Hepatocyte (in vitro differentiated cells): Measurements from ENCODE around the gene LIPC. TPM values are rescaled to one million over a fixed set of nuclear protein-coding genes. Genes with fewer than 3 reads are reported as not detected.
A peak's percentile ranks its signal among the peaks of the same experiment; 100 is the strongest.

Experiments used
- DNase-seq: peaks from one replicate; pipeline ENCODE4 v3.0.0-alpha.2; 2016; ENCODE audit warnings: low spot score
- H2AFZ ChIP-seq: fragments of 200-600 bp; sonication (generic); 2 replicates; pipeline ENCODE4 v1.6.0; 2016; ENCODE audit warnings: antibody characterized with exemption, mild to moderate bottlenecking
- H3K27ac ChIP-seq: fragments of 200-600 bp; sonication (generic); 2 replicates; pipeline ENCODE4 v1.5.1; 2016; ENCODE audit warnings: mild to moderate bottlenecking
- H3K27me3 ChIP-seq: fragments of 200-600 bp; sonication (generic); 2 replicates; pipeline ENCODE4 v1.6.1; 2016
- H3K36me3 ChIP-seq: fragments of 200-600 bp; sonication (generic); replicated peaks from 2 replicates; pipeline ENCODE4 v1.5.1; 2016; ENCODE audit warnings: low read depth; ENCODE audit not compliant: insufficient read depth
- H3K4me1 ChIP-seq: fragments of 200-600 bp; sonication (generic); 2 replicates; pipeline ENCODE4 v1.5.1; 2016; ENCODE audit warnings: mild to moderate bottlenecking, moderate library complexity; ENCODE audit not compliant: insufficient read depth
- H3K4me2 ChIP-seq: fragments of 200-600 bp; sonication (generic); 2 replicates; pipeline ENCODE4 v1.6.0; 2016
- H3K4me3 ChIP-seq: fragments of 200-600 bp; sonication (generic); 2 replicates; pipeline ENCODE4 v1.5.1; 2016; ENCODE audit warnings: mild to moderate bottlenecking
- H3K79me2 ChIP-seq: fragments of 200-600 bp; sonication (generic); 2 replicates; pipeline ENCODE4 v1.6.0; 2017; ENCODE audit warnings: mild to moderate bottlenecking
- H3K9me2 ChIP-seq: fragments of 200-600 bp; sonication (generic); replicated peaks from 2 replicates; pipeline ENCODE4 v1.6.0; 2017; ENCODE audit warnings: mild to moderate bottlenecking; ENCODE audit not compliant: insufficient read depth
- H3K9me3 ChIP-seq: fragments of 200-600 bp; sonication (generic); 2 replicates; pipeline ENCODE4 v1.5.1; 2016; ENCODE audit warnings: low read depth, mild to moderate bottlenecking
- H4K20me1 ChIP-seq: fragments of 200-600 bp; sonication (generic); 2 replicates; pipeline ENCODE4 v1.6.0; 2016; ENCODE audit warnings: mild to moderate bottlenecking; ENCODE audit not compliant: insufficient read depth, poor library complexity, severe bottlenecking
- EZH2 ChIP-seq: fragments of 200-600 bp; sonication (generic); IDR thresholded peaks from 2 replicates; pipeline ENCODE4 v1.6.1; 2016; ENCODE audit warnings: antibody characterized with exemption, mild to moderate bottlenecking, borderline replicate concordance
- EZH2phosphoT487 ChIP-seq: fragments of 200-600 bp; sonication (generic); IDR thresholded peaks from one replicate; pipeline ENCODE4 v1.6.1; 2018; ENCODE audit warnings: antibody characterized with exemption, mild to moderate bottlenecking, low read depth, moderate library complexity; ENCODE audit not compliant: unreplicated experiment, severe bottlenecking
- WGBS: methylation state at CpG from one replicate; pipeline ENCODE4 v1.1.6; 2016; ENCODE audit warnings: low lambda C conversion rate; ENCODE audit errors: missing lambda C conversion rate; 5-methylcytosine and 5-hydroxymethylcytosine counted together
- polyA plus RNA-seq: library from polyadenylated mRNA; unstranded; fragments of >200 nt; fragmentation: Nextera tagmentation; extraction: Ambion mirVana; gene quantifications from 2 replicates; pipeline ENCODE4 v1.2.1, GENCODE V29; 2016
- total RNA-seq: library from RNA; depleted of rRNA; stranded (reverse); fragments of >200 nt; gene quantifications from 2 replicates; pipeline ENCODE4 v1.2.3, GENCODE V29; 2014
- TF ChIP-seq, protein P1 (sequence below): fragments of 200-600 bp; sonication (generic); IDR thresholded peaks from 2 replicates; pipeline ENCODE4 v1.5.1; 2016; ENCODE audit warnings: antibody characterized with exemption, mild to moderate bottlenecking; ENCODE audit not compliant: poor library complexity

The LIPC gene
- total and polyA plus RNA-seq, 2 experiments from 2014 or later = 37.0 to 64.8 TPM

DNA sequence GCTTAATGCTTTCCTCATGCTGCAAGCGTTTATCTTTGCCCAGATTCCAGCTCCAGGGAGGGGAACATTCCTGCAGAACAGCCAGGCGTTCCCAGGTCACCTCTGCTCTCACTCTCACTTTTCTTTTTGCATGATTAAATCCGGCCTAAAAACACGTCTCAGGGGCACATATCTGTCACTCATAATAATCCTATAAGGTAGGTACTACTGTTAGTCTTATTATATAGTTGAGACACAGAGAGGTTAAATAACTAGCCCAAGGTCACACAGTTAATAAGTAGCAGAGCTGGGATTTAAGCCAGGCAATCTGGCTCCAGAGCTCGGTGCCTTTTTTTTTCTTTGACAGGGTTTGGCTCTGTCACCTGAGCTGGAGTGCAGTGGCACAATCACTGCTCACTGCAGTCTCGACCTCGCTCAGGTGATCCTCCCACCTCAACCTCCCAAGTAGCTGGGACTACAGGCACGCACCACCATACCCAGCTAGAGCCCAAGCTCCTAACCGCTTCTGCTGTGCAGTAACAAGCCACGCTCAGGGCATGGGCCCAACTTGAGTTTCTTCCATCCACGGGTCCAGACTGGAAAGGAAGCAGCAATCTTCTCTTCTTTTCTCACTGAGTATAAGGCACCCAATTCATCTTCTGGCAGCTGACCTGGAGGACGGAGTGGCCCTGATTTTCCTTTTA lies 96.5 kb downstream of the LIPC start:
- Histone ChIP-seq H3K4me2 (peak overlapping the region; percentile 24), H3K4me1 (peaks cover 11% of the 10 kb centered on the region), H3K79me2 (no peaks in the 10 kb centered on the region), H2AFZ (no peak overlapping the region), H3K27me3 (no peaks in the 10 kb centered on the region), H3K9me2 (no peaks in the 10 kb centered on the region), H3K36me3 (no peaks in the 10 kb centered on the region), H3K27ac (peak overlapping the region; percentile 56), H3K9me3 (no peaks in the 10 kb centered on the region), H3K4me3 (no peak overlapping the region), H4K20me1 (no peaks in the 10 kb centered on the region)
- 53% methylated on average over 12 of the region's 12 CpGs for WGBS
- peak; percentile 60 for DNase-seq
- TF ChIP-seq EZH2 (no peak), EZH2phosphoT487 (no peak)
- TF ChIP-seq, protein P1, sequence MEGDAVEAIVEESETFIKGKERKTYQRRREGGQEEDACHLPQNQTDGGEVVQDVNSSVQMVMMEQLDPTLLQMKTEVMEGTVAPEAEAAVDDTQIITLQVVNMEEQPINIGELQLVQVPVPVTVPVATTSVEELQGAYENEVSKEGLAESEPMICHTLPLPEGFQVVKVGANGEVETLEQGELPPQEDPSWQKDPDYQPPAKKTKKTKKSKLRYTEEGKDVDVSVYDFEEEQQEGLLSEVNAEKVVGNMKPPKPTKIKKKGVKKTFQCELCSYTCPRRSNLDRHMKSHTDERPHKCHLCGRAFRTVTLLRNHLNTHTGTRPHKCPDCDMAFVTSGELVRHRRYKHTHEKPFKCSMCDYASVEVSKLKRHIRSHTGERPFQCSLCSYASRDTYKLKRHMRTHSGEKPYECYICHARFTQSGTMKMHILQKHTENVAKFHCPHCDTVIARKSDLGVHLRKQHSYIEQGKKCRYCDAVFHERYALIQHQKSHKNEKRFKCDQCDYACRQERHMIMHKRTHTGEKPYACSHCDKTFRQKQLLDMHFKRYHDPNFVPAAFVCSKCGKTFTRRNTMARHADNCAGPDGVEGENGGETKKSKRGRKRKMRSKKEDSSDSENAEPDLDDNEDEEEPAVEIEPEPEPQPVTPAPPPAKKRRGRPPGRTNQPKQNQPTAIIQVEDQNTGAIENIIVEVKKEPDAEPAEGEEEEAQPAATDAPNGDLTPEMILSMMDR = no peak

DNA sequence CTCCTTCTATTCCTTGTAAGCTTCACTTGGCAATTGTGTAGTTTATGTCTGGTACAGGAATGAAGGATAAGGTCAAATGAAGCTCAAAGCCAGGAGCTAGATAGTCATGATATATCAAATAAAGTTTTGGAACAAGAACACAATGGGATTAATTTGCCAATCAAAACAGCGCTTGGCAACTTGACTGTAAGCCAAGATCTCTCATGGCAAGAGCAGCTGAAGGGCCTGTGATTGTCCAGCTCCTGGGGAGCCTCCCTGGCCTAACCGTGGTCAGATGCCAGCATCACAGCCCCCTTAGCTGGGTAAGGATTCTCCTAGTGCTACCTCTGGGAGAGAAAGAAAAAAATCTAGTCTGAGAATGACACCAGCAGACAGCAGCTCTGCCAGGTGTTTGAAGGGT lies 97.2 kb downstream of the LIPC start:
- Histone ChIP-seq H3K4me3 (no peak overlapping the region), H3K9me2 (no peaks in the 10 kb centered on the region), H4K20me1 (no peaks in the 10 kb centered on the region), H3K27me3 (no peaks in the 10 kb centered on the region), H3K36me3 (no peaks in the 10 kb centered on the region), H3K4me2 (no peak overlapping the region), H3K9me3 (no peaks in the 10 kb centered on the region), H3K79me2 (no peaks in the 10 kb centered on the region), H3K4me1 (peaks cover 11% of the 10 kb centered on the region), H2AFZ (no peak overlapping the region), H3K27ac (no peak overlapping the region)
- TF ChIP-seq EZH2 = no peak
- TF ChIP-seq EZH2phosphoT487 = no peak
- TF ChIP-seq, protein P1 = no peak
- WGBS = 95% methylated on average over 2 of the region's 2 CpGs
- DNase-seq = no peak

DNA sequence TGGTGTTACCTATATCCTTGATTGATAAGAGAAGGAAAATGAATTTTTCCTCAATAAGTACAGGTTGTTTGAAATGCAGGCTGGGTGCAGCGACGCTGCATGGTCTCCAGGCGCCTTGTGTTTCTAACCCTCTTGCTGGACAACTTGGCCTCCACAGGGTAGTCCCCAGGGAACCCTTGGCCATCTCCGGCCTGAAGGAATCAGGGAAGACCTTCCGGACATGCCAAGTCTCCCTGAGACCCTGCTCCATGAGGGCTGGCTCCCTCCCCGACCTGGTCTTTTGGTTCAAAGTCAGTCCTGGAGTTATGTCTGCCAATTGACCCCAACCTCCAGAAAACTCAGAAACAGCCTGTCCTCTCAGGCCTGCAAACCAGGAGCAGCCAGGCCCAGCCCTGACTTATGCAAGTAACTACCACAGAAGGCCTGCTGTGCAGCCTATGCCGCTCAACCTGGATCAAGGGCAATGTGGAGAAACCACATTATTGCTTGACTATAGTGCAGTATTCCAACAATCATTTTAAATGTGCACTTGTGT lies 98.3 kb downstream of the LIPC start:
- no peak overlapping the region for H3K4me3 ChIP-seq
- H4K20me1 ChIP-seq = no peaks in the 10 kb centered on the region
- TF ChIP-seq EZH2phosphoT487 (no peak), EZH2 (no peak)
- TF ChIP-seq, protein P1 = no peak
- H3K9me2 ChIP-seq = no peaks in the 10 kb centered on the region
- DNase-seq = no peak
- no peak overlapping the region for H3K27ac ChIP-seq
- no peaks in the 10 kb centered on the region for H3K79me2 ChIP-seq
- no peaks in the 10 kb centered on the region for H3K36me3 ChIP-seq
- WGBS = 92% methylated on average over 7 of the region's 7 CpGs
- H3K9me3 ChIP-seq = no peaks in the 10 kb centered on the region
- peaks cover 20% of the 10 kb centered on the region for H3K4me1 ChIP-seq
- no peaks in the 10 kb centered on the region for H3K27me3 ChIP-seq
- H3K4me2 ChIP-seq = no peak overlapping the region
- H2AFZ ChIP-seq = no peak overlapping the region
